SU-DHL-6 (cell line): ENCODE results near the gene PKIB.

Experiments used
- H2AFZ ChIP-seq: fragments of 200-600 bp; sonication (generic); 2 replicates; pipeline ENCODE4 v1.6.1; 2014; ENCODE audit warnings: low read depth, mild to moderate bottlenecking, moderate library complexity, mixed read lengths, antibody characterized with exemption, low read length; ENCODE audit not compliant: severe bottlenecking
- H3F3A ChIP-seq: fragments of 200-600 bp; shearing (Covaris generic); 2 replicates; pipeline ENCODE4 v1.6.0; 2016; ENCODE audit warnings: antibody characterized with exemption, mild to moderate bottlenecking; ENCODE audit not compliant: insufficient read depth
- H3K27ac ChIP-seq: fragments of 200-600 bp; sonication (generic); 2 replicates; pipeline ENCODE4 v1.5.1; 2016; ENCODE audit warnings: low read depth, mild to moderate bottlenecking, low read length, moderate library complexity, mixed read lengths
- H3K27me3 ChIP-seq: fragments of 200-600 bp; sonication (generic), shearing (Covaris generic); 2 replicates; pipeline ENCODE4 v1.6.0; 2014; ENCODE audit warnings: mild to moderate bottlenecking, low read length
- H3K36me3 ChIP-seq: fragments of 200-600 bp; sonication (generic); 2 replicates; pipeline ENCODE4 v1.6.1; 2014; ENCODE audit warnings: mild to moderate bottlenecking, low read length, mixed read lengths
- H3K4me2 ChIP-seq: fragments of 300-600, 200-600 bp; shearing (Covaris generic), sonication (generic); 2 replicates; pipeline ENCODE4 v1.6.0; 2014; ENCODE audit warnings: low read length, low read depth, mild to moderate bottlenecking; ENCODE audit not compliant: poor library complexity, severe bottlenecking
- H3K4me3 ChIP-seq: fragments of 200-600 bp; sonication (generic); 2 replicates; pipeline ENCODE4 v1.5.1; 2014; ENCODE audit warnings: antibody characterized with exemption, low read length, mild to moderate bottlenecking, mixed read lengths; ENCODE audit not compliant: insufficient read depth, poor library complexity, severe bottlenecking
- H3K79me2 ChIP-seq: fragments of 200-600 bp; sonication (generic); 2 replicates; pipeline ENCODE4 v1.6.1; 2014; ENCODE audit warnings: mild to moderate bottlenecking, low read length, moderate library complexity; ENCODE audit not compliant: insufficient read depth
- H3K9ac ChIP-seq: fragments of 200-600 bp; sonication (generic); 2 replicates; pipeline ENCODE4 v1.7.0; 2014; ENCODE audit warnings: mild to moderate bottlenecking, low read length
- H3K9me2 ChIP-seq: fragments of 200-600 bp; sonication (generic); replicated peaks from 2 replicates; pipeline ENCODE4 v1.6.1; 2014; ENCODE audit warnings: low read length; ENCODE audit not compliant: insufficient read depth
- H3K9me3 ChIP-seq: fragments of 200-600 bp; sonication (generic); 2 replicates; pipeline ENCODE4 v1.6.1; 2014; ENCODE audit warnings: low read length, mixed read lengths; ENCODE audit not compliant: insufficient read depth
- H4K20me1 ChIP-seq: fragments of 200-600 bp; sonication (generic); 2 replicates; pipeline ENCODE4 v1.6.1; 2014; ENCODE audit warnings: low read depth, mild to moderate bottlenecking, antibody characterized with exemption, low read length, moderate library complexity, mixed read lengths
- EZH2phosphoT487 ChIP-seq: fragments of 200-600 bp; sonication (generic), shearing (Covaris generic); conservative IDR thresholded peaks from 2 replicates; pipeline ENCODE4 v1.6.1; 2018; ENCODE audit warnings: mild to moderate bottlenecking, antibody characterized with exemption, low read length, moderate library complexity, mixed read lengths
- TF ChIP-seq, protein P1 (sequence below): fragments of 200-600 bp; sonication (generic); IDR thresholded peaks from one replicate; pipeline ENCODE4 v1.5.1; 2017; ENCODE audit warnings: antibody characterized with exemption, mild to moderate bottlenecking, low read length, moderate library complexity; ENCODE audit not compliant: insufficient read depth, poor library complexity, severe bottlenecking

Gene PKIB

DNA sequence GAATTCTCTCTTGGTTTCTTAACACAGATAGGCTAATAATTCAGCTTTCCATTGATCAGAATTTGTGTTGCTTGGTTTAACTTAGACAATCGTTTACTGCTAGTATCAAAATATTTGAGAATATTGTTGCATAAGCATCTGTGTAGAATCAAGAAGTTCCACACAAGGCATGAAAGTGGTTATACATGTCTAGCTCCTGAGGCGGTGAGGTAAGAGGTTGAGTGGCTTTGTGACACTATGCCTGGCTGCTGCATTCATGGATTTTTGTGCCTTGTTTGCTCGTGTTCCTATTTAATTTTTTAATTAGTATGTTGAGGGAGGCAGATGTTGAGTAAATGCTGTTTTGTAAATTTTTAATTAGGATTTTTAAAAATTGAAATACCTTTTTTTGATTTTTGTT lies 10.2 kb downstream of the PKIB start:
- Histone ChIP-seq H3K4me3 (no peak overlapping the region), H3F3A (no peaks in the 10 kb centered on the region), H3K4me2 (no peak overlapping the region), H3K9me2 (no peaks in the 10 kb centered on the region), H4K20me1 (no peaks in the 10 kb centered on the region), H3K9ac (no peak overlapping the region), H3K27me3 (no peaks in the 10 kb centered on the region), H3K9me3 (no peaks in the 10 kb centered on the region), H2AFZ (no peak overlapping the region), H3K79me2 (no peaks in the 10 kb centered on the region), H3K36me3 (no peaks in the 10 kb centered on the region), H3K27ac (no peak overlapping the region)
- TF ChIP-seq EZH2phosphoT487, result no peak
- TF ChIP-seq, protein P1, sequence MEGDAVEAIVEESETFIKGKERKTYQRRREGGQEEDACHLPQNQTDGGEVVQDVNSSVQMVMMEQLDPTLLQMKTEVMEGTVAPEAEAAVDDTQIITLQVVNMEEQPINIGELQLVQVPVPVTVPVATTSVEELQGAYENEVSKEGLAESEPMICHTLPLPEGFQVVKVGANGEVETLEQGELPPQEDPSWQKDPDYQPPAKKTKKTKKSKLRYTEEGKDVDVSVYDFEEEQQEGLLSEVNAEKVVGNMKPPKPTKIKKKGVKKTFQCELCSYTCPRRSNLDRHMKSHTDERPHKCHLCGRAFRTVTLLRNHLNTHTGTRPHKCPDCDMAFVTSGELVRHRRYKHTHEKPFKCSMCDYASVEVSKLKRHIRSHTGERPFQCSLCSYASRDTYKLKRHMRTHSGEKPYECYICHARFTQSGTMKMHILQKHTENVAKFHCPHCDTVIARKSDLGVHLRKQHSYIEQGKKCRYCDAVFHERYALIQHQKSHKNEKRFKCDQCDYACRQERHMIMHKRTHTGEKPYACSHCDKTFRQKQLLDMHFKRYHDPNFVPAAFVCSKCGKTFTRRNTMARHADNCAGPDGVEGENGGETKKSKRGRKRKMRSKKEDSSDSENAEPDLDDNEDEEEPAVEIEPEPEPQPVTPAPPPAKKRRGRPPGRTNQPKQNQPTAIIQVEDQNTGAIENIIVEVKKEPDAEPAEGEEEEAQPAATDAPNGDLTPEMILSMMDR, result no peak

DNA sequence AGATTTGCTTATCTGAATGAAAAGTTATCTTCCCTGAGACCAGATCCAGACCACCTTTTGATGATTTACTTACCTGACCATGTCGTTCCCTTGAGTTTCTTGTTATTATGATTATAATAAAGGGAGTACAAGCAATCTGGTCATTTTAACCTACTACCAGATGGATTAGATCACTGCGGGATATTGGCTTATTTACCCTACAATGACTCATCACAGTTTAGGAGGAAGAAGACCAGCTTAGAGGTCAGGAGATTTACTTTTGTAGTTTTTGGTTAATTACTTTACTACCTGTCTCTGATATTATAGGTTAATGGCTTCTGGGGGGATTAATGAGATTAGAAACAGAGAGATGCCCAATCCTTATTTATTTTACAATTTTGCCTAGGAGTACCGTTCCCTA lies 10.7 kb downstream of the PKIB start:
- TF ChIP-seq, protein P1, result no peak
- Histone ChIP-seq H3K79me2 (no peaks in the 10 kb centered on the region), H2AFZ (no peak overlapping the region), H3K4me2 (no peak overlapping the region), H3K9me3 (no peaks in the 10 kb centered on the region), H3K9ac (no peak overlapping the region), H3K27me3 (no peaks in the 10 kb centered on the region), H3K4me3 (no peak overlapping the region), H3K36me3 (no peaks in the 10 kb centered on the region), H3F3A (no peaks in the 10 kb centered on the region), H3K9me2 (no peaks in the 10 kb centered on the region), H4K20me1 (no peaks in the 10 kb centered on the region), H3K27ac (no peak overlapping the region)

- Histone ChIP-seq H3K79me2 (no peaks in the 10 kb centered on the region), H2AFZ (no peak overlapping the region), H3K27ac (no peak overlapping the region), H3K36me3 (no peaks in the 10 kb centered on the region), H3K9me3 (no peaks in the 10 kb centered on the region), H3F3A (no peaks in the 10 kb centered on the region), H3K9me2 (no peaks in the 10 kb centered on the region), H3K9ac (no peak overlapping the region), H3K4me2 (no peak overlapping the region), H3K4me3 (no peak overlapping the region), H4K20me1 (no peaks in the 10 kb centered on the region), H3K27me3 (no peaks in the 10 kb centered on the region)
- TF ChIP-seq EZH2phosphoT487, result no peak
- TF ChIP-seq, protein P1, result no peak
Observed at GRCh38 chr6:122621638-122622037, 11.4 kb downstream of the PKIB start.

GRCh38 chr6:122622479-122622878 lies 12.3 kb downstream of the PKIB start:
- Histone ChIP-seq H3K36me3 (no peaks in the 10 kb centered on the region), H3K9me2 (no peaks in the 10 kb centered on the region), H3K27ac (no peak overlapping the region), H4K20me1 (no peaks in the 10 kb centered on the region), H3F3A (no peaks in the 10 kb centered on the region), H3K79me2 (no peaks in the 10 kb centered on the region), H3K4me3 (no peak overlapping the region), H3K9me3 (no peaks in the 10 kb centered on the region), H3K9ac (no peak overlapping the region), H3K4me2 (no peak overlapping the region), H2AFZ (no peak overlapping the region), H3K27me3 (no peaks in the 10 kb centered on the region)
- TF ChIP-seq, protein P1, result no peak
- no peak for TF ChIP-seq EZH2phosphoT487
